Measurements from ENCODE around the gene XYLT1. TPM values are rescaled to one million over a fixed set of nuclear protein-coding genes. Genes with fewer than 3 reads are reported as not detected.

Gene XYLT1
- total and polyA plus RNA-seq, 2 of the 13 experiments (the other 11 are each of a cell fraction or from before 2014, with no cell fraction given), result not detected

DNA sequence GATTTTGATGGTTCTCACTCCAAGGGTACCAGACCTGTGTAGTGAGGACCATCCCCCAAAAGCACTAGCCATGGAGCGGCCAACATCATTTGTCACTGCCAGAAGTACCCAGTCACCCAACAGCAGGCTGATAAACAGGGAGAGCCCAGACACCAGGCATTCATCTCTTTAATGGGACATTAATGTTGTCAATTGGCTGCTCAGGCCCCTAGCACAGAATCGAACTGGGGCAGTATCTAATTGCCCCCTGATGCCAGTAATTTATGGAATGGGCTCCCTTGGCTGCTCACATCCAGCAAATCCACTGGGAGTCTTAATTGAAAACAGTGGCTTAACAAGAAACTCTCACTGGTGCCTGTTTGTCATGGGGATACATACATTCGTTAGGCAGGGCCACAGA lies 344.6 kb downstream of the XYLT1 start:
- no peaks in the 10 kb centered on the region for H3K9me3 ChIP-seq (ENCODE audit: low read length)
- no peaks in the 10 kb centered on the region for H3K36me3 ChIP-seq (replicated peaks in 1 of 2; ENCODE audit: control insufficient read depth in 1 of 2, insufficient read depth in 2 of 2, low read length in 2 of 2)
- no peaks in the 10 kb centered on the region for H4K20me1 ChIP-seq (ENCODE audit: insufficient read depth, low read length)
- POLR2A ChIA-PET, result no interaction called here
- no peaks in the 10 kb centered on the region for H3K4me1 ChIP-seq (ENCODE audit: insufficient read depth, low read length)
- intact Hi-C loops (cut with micrococcal nuclease; ENCODE audit: unreplicated experiment) (no loop called here), in situ Hi-C loops (cut with HindIII; ENCODE audit: extremely low pct_ligation_motif_present, low pct_unique_long_range_greater_than_20kb) (no loop called here)
- H2AFZ ChIP-seq (ENCODE audit: low read length), result no peak overlapping the region
- TF ChIP-seq ZNF382 (CRISPR knock-in tag; IDR thresholded peaks at IDR 0.05; ENCODE audit: borderline replicate concordance) (no peak), TEAD2 (CRISPR knock-in tag; IDR thresholded peaks at IDR 0.05) (no peak), SETDB1 (CRISPR knock-in tag; IDR thresholded peaks at IDR 0.05; ENCODE audit: borderline replicate concordance) (no peak), ZNF879 (CRISPR knock-in tag; IDR thresholded peaks at IDR 0.05) (no peak), NR2F2 (IDR thresholded peaks at IDR 0.05; ENCODE audit: borderline replicate concordance, low read depth) (no peak), TBX3 (IDR thresholded peaks at IDR 0.05; ENCODE audit: borderline replicate concordance) (no peak), ZNF180 (CRISPR knock-in tag; IDR thresholded peaks at IDR 0.05; ENCODE audit: borderline replicate concordance, low read depth) (no peak), ZNF333 (CRISPR knock-in tag; IDR thresholded peaks at IDR 0.05; ENCODE audit: borderline replicate concordance) (no peak), ZNF790 (CRISPR knock-in tag; IDR thresholded peaks at IDR 0.05; ENCODE audit: borderline replicate concordance) (no peak), ZNF121 (CRISPR knock-in tag; IDR thresholded peaks at IDR 0.05) (no peak), PHF8 (CRISPR knock-in tag; IDR thresholded peaks at IDR 0.05) (no peak), MBD4 (IDR thresholded peaks at IDR 0.05; ENCODE audit: borderline replicate concordance, low read length) (no peak), NFIC (IDR thresholded peaks at IDR 0.05; ENCODE audit: low read length) (no peak)
- TF ChIP-seq, protein P1, sequence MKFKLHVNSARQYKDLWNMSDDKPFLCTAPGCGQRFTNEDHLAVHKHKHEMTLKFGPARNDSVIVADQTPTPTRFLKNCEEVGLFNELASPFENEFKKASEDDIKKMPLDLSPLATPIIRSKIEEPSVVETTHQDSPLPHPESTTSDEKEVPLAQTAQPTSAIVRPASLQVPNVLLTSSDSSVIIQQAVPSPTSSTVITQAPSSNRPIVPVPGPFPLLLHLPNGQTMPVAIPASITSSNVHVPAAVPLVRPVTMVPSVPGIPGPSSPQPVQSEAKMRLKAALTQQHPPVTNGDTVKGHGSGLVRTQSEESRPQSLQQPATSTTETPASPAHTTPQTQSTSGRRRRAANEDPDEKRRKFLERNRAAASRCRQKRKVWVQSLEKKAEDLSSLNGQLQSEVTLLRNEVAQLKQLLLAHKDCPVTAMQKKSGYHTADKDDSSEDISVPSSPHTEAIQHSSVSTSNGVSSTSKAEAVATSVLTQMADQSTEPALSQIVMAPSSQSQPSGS (CRISPR knock-in tag; IDR thresholded peaks at IDR 0.05), result no peak
- TF ChIP-seq, protein P2, sequence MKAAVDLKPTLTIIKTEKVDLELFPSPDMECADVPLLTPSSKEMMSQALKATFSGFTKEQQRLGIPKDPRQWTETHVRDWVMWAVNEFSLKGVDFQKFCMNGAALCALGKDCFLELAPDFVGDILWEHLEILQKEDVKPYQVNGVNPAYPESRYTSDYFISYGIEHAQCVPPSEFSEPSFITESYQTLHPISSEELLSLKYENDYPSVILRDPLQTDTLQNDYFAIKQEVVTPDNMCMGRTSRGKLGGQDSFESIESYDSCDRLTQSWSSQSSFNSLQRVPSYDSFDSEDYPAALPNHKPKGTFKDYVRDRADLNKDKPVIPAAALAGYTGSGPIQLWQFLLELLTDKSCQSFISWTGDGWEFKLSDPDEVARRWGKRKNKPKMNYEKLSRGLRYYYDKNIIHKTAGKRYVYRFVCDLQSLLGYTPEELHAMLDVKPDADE (CRISPR knock-in tag; IDR thresholded peaks at IDR 0.05), result no peak
- 2% methylated on average over 3 of the region's 3 CpGs for WGBS (ENCODE audit: low lambda C conversion rate)
- FAIRE-seq (no peak), ATAC-seq (no peak), DNase-seq (ENCODE audit: low spot score) (no peak)
- CTCF ChIA-PET (ENCODE audit: low intra/inter-chr PET ratio, low total read pairs), result no interaction called here
- H3K27me3 ChIP-seq (ENCODE audit: control insufficient read depth in 1 of 2, insufficient read depth in 2 of 2, low read length in 2 of 2), result peaks cover 0 to 6% of the 10 kb centered on the region in 2 experiments; a peak in 1 of 5 replicates
- H3K4me3 ChIP-seq (replicated peaks in 1 of 3; ENCODE audit: insufficient read depth in 1 of 3, low read depth in 2 of 3, low read length in 3 of 3), result no peak overlapping the region
- H3K9ac ChIP-seq (ENCODE audit: insufficient read depth, low read depth, low read length), result no peak overlapping the region
- no peaks in the 10 kb centered on the region for H3K79me2 ChIP-seq (ENCODE audit: insufficient read depth, low read length)
- no TSS peak for BruUV-seq (replicated peaks)
- no peak overlapping the region for H3K27ac ChIP-seq (ENCODE audit: extremely low read length, insufficient read depth, low read length)
- no peak overlapping the region for H3K4me2 ChIP-seq (ENCODE audit: low read depth, low read length)

All from HepG2 (cell line).